Karpas-422 (cell line): ENCODE data around the gene OLFM3. TPM values are rescaled to one million over a fixed set of nuclear protein-coding genes. Genes with fewer than 3 reads are reported as not detected.

ENCODE experiments used
- DNase-seq: peaks from one replicate; pipeline ENCODE4 v3.0.0-alpha.2; 2015
- H2AFZ ChIP-seq: fragments of 200-600 bp; sonication (generic); 2 replicates; pipeline ENCODE4 v1.6.1; 2014; ENCODE audit warnings: antibody characterized with exemption, low read length, mixed read lengths
- H3K27ac ChIP-seq: fragments of 200-600 bp; sonication (generic); 2 replicates; pipeline ENCODE4 v1.5.1; 2014; ENCODE audit warnings: mild to moderate bottlenecking, low read length, moderate library complexity
- H3K27me3 ChIP-seq: fragments of 200-600 bp; sonication (generic); 2 replicates; pipeline ENCODE4 v1.6.1; 2014; ENCODE audit warnings: low read length, mixed read lengths
- H3K36me3 ChIP-seq: fragments of 200-600 bp; sonication (generic); 2 replicates; pipeline ENCODE4 v1.6.1; 2014; ENCODE audit warnings: low read length, mixed read lengths; ENCODE audit not compliant: insufficient read depth
- H3K4me1 ChIP-seq: fragments of 200-600 bp; sonication (generic); 2 replicates; pipeline ENCODE4 v1.6.1; 2014; ENCODE audit warnings: mild to moderate bottlenecking, low read length, mixed read lengths
- H3K4me2 ChIP-seq: fragments of 200-600 bp; sonication (generic); 2 replicates; pipeline ENCODE4 v1.6.1; 2014; ENCODE audit warnings: low read length, low read depth, mild to moderate bottlenecking; ENCODE audit not compliant: poor library complexity, severe bottlenecking
- H3K4me3 ChIP-seq: fragments of 200-600 bp; sonication (generic); 2 replicates; pipeline ENCODE4 v1.5.1; 2014; ENCODE audit warnings: mild to moderate bottlenecking, antibody characterized with exemption, low read length, mixed read lengths
- H3K79me2 ChIP-seq: fragments of 200-600 bp; sonication (generic); 2 replicates; pipeline ENCODE4 v1.6.1; 2014; ENCODE audit warnings: mild to moderate bottlenecking, low read length, mixed read lengths
- H3K9ac ChIP-seq: fragments of 200-600 bp; sonication (generic); 2 replicates; pipeline ENCODE4 v1.6.0; 2014; ENCODE audit warnings: low read length
- H3K9me2 ChIP-seq: fragments of 200-600 bp; sonication (generic), shearing (Covaris generic); replicated peaks from 2 replicates; pipeline ENCODE4 v1.6.0; 2014; ENCODE audit warnings: mild to moderate bottlenecking, low read length, moderate library complexity; ENCODE audit not compliant: insufficient read depth
- H3K9me3 ChIP-seq: fragments of 300-700, 200-600 bp; sonication (generic); 2 replicates; pipeline ENCODE4 v1.6.1; 2014; ENCODE audit warnings: low read length, mixed read lengths
- H4K20me1 ChIP-seq: fragments of 200-600 bp; sonication (generic); 2 replicates; pipeline ENCODE4 v1.6.1; 2014; ENCODE audit warnings: mild to moderate bottlenecking, antibody characterized with exemption, low read length, low read depth; ENCODE audit not compliant: insufficient read depth
- small RNA-seq: library from RNA; depleted of rRNA; stranded (forward); fragments of <200 nt; gene quantifications from one replicate; pipeline ENCODE3, GENCODE V24; 2014
- total RNA-seq: library from RNA; depleted of rRNA; stranded (reverse); fragments of >200 nt; shearing (Covaris generic); gene quantifications from 2 replicates; pipeline ENCODE4 v1.2.3, GENCODE V29; 2014; ENCODE audit warnings: low replicate concordance

The OLFM3 gene
- total RNA-seq, 1 experiment from 2014 or later: not detected

- H3K9ac ChIP-seq: no peak overlapping the region
- H3K36me3 ChIP-seq: no peaks in the 10 kb centered on the region
- H3K9me2 ChIP-seq: no peaks in the 10 kb centered on the region
- no peaks in the 10 kb centered on the region for H4K20me1 ChIP-seq
- no peaks in the 10 kb centered on the region for H3K9me3 ChIP-seq
- H3K4me1 ChIP-seq: peaks cover 14% of the 10 kb centered on the region
- no peak overlapping the region for H2AFZ ChIP-seq
- no peaks in the 10 kb centered on the region for H3K79me2 ChIP-seq
- DNase-seq: peak; percentile 75
- H3K27ac ChIP-seq: peak overlapping the region; percentile 10; the same call in 1 of the 2 replicates
- H3K4me2 ChIP-seq: no peak overlapping the region
- H3K4me3 ChIP-seq: no peak overlapping the region
- H3K27me3 ChIP-seq: no peaks in the 10 kb centered on the region
These were observed 215.4 kb downstream of the OLFM3 start for GRCh38 chr1:101781201-101781831.

- no peak overlapping the region for H3K27ac ChIP-seq
- no peak overlapping the region for H2AFZ ChIP-seq
These were observed 227.2 kb downstream of the OLFM3 start for GRCh38 chr1:101769520-101769919.

GRCh38 chr1:101757985-101758384 is 238.7 kb downstream of the OLFM3 start:
- Histone ChIP-seq H3K9me2 (no peaks in the 10 kb centered on the region), H3K36me3 (no peaks in the 10 kb centered on the region), H3K9ac (no peak overlapping the region), H3K79me2 (no peaks in the 10 kb centered on the region), H3K4me1 (no peaks in the 10 kb centered on the region), H3K27me3 (no peaks in the 10 kb centered on the region), H2AFZ (no peak overlapping the region), H3K4me3 (no peak overlapping the region), H3K9me3 (no peaks in the 10 kb centered on the region), H3K27ac (no peak overlapping the region), H4K20me1 (no peaks in the 10 kb centered on the region), H3K4me2 (no peak overlapping the region)
- no peak for DNase-seq

More at GRCh38 chr1:101769520-101769919, 227.2 kb downstream of the OLFM3 start:
- Histone ChIP-seq H3K79me2 (no peaks in the 10 kb centered on the region), H3K27me3 (no peaks in the 10 kb centered on the region), H3K4me1 (no peaks in the 10 kb centered on the region), H3K9me2 (no peaks in the 10 kb centered on the region), H3K4me2 (no peak overlapping the region), H4K20me1 (no peaks in the 10 kb centered on the region), H3K4me3 (no peak overlapping the region), H3K36me3 (no peaks in the 10 kb centered on the region), H3K9ac (no peak overlapping the region), H3K9me3 (no peaks in the 10 kb centered on the region)
- peak; percentile 74 for DNase-seq

GRCh38 chr1:101756411-101756810 is 240.3 kb downstream of the OLFM3 start:
- Histone ChIP-seq H2AFZ (no peak overlapping the region), H3K9ac (no peak overlapping the region), H3K27ac (no peak overlapping the region), H3K79me2 (no peaks in the 10 kb centered on the region), H3K9me3 (no peaks in the 10 kb centered on the region), H3K27me3 (no peaks in the 10 kb centered on the region), H3K4me1 (no peaks in the 10 kb centered on the region), H4K20me1 (no peaks in the 10 kb centered on the region), H3K36me3 (no peaks in the 10 kb centered on the region), H3K4me2 (no peak overlapping the region), H3K9me2 (no peaks in the 10 kb centered on the region), H3K4me3 (no peak overlapping the region)
- DNase-seq: no peak

Small RNA genes lying within 50 kb of the gene (small RNA-seq; reads per million reads assigned to genes)
- gene RNU6-352P: not detected
